Thyroid gland (tissue), 4 donors: Measurements from ENCODE around the gene C10orf67. TPM values are rescaled to one million over a fixed set of nuclear protein-coding genes. Genes with fewer than 3 reads are reported as not detected.

ENCODE experiments used
- DNase-seq, 2 donors: peaks; one replicate each; pipeline ENCODE4 v3.0.0-alpha.2; 2019
- H3K27ac ChIP-seq, 3 donors: fragments of 200-600 bp; sonication (generic); 1 replicate in 2 of 3; 2 replicates in 1 of 3; pipeline ENCODE4 v1.5.1; 2016 to 2019; ENCODE audit warnings: mild to moderate bottlenecking in 1 of 3, moderate library complexity in 1 of 3
- H3K27me3 ChIP-seq: fragments of 200-600 bp; sonication (generic); one replicate; pipeline ENCODE4 v1.5.1; 2019
- H3K36me3 ChIP-seq, 2 donors: fragments of 200-600 bp; sonication (generic); one replicate each; pipeline ENCODE4 v1.5.1; 2016 to 2019
- H3K4me1 ChIP-seq, 2 donors: fragments of 200-600 bp; sonication (generic); one replicate each; pipeline ENCODE4 v1.5.1; 2017 to 2019
- H3K4me3 ChIP-seq, 3 donors: fragments of 200-600 bp; sonication (generic); replicated peaks in 1 of 3; 1 replicate in 2 of 3; 2 replicates in 1 of 3; pipeline ENCODE4 v1.5.1; 2016; ENCODE audit warnings: mild to moderate bottlenecking in 1 of 3
- H3K9me3 ChIP-seq: fragments of 200-600 bp; sonication (generic); one replicate; pipeline ENCODE4 v1.5.1; 2017
- CTCF ChIP-seq, 6 experiments: fragments of 200-600 bp in 3 of 6; fragments of 450-650 bp in 3 of 6; sonication (generic) in 3 of 6; IDR thresholded peaks; one replicate each; pipeline ENCODE4 v1.5.1; 2016 to 2019; ENCODE audit warnings: antibody characterized with exemption in 6 of 6, mild to moderate bottlenecking in 2 of 6, inconsistent platforms in 1 of 6, moderate library complexity in 1 of 6
- POLR2A ChIP-seq, 2 donors: fragments of 450-650 bp; IDR thresholded peaks; one replicate each; pipeline ENCODE4 v1.6.1; 2017; ENCODE audit warnings: antibody characterized with exemption in 2 of 2, mild to moderate bottlenecking in 2 of 2, moderate library complexity in 1 of 2
- WGBS, 2 donors: methylation state at CpG; one replicate each; pipeline ENCODE4 v1.1.5; 2017; 5-methylcytosine and 5-hydroxymethylcytosine counted together
- intact Hi-C: fragments of 100-400 bp; cut with DNase I; formaldehyde crosslinking; loops from one replicate; pipeline ENCODE4 v1.15.1; 2023
- total RNA-seq, 4 donors: library from RNA; depleted of rRNA; stranded (reverse); fragments of >200 nt; gene quantifications; one replicate each; pipeline ENCODE4 v1.2.3, GENCODE V29; 2016

Gene C10orf67
- total RNA-seq, 4 donors from 2014 or later = 0.13 to 0.98 (median 0.54) TPM; not detected in 1

GRCh38 chr10:23174074-23174976, 170.3 kb downstream of the C10orf67 start:
- TF ChIP-seq CTCF (IDR thresholded peaks at IDR 0.05) = no peak
- TF ChIP-seq POLR2A (IDR thresholded peaks at IDR 0.05) = no peak
- H3K36me3 ChIP-seq = no peaks in the 10 kb centered on the region
- H3K27ac ChIP-seq = no peak overlapping the region
- no peaks in the 10 kb centered on the region for H3K9me3 ChIP-seq
- H3K4me3 ChIP-seq = no peak overlapping the region
- 0 to 1% methylated on average over 3 to 21 of the region's 88 CpGs for whole genome bisulfite sequencing, 2 donors
- peaks cover 10 to 15% of the 10 kb centered on the region in 2 donors for H3K4me1 ChIP-seq
- intact Hi-C loops = no loop called here
- H3K27me3 ChIP-seq = peaks cover 25% of the 10 kb centered on the region
- DNase-seq = no peak

GRCh38 chr10:23173214-23174073, 171.2 kb downstream of the C10orf67 start:
- WGBS, 2 donors = 1 to 3% methylated on average over 35 to 48 of the region's 82 CpGs
- intact Hi-C loops = no loop called here
- TF ChIP-seq POLR2A (IDR thresholded peaks at IDR 0.05) = no peak
- TF ChIP-seq CTCF (IDR thresholded peaks at IDR 0.05) = no peak
- Histone ChIP-seq H3K27ac (no peak overlapping the region), H3K4me3 (no peak overlapping the region), H3K36me3 (no peaks in the 10 kb centered on the region), H3K27me3 (peaks cover 25% of the 10 kb centered on the region), H3K9me3 (no peaks in the 10 kb centered on the region), H3K4me1 (peaks cover 10 to 15% of the 10 kb centered on the region in 2 donors)
- no peak for DNase-seq

- H3K4me1 ChIP-seq = peaks cover 10 to 15% of the 10 kb centered on the region in 2 donors
- no peak overlapping the region for H3K4me3 ChIP-seq
- intact Hi-C loops = no loop called here
- H3K9me3 ChIP-seq = no peaks in the 10 kb centered on the region
- H3K27me3 ChIP-seq = peaks cover 25% of the 10 kb centered on the region
- H3K27ac ChIP-seq = no peak overlapping the region
- no peak for DNase-seq
- TF ChIP-seq POLR2A (IDR thresholded peaks at IDR 0.05) (no peak), CTCF (IDR thresholded peaks at IDR 0.05) (no peak)
- H3K36me3 ChIP-seq = no peaks in the 10 kb centered on the region
- 3% methylated on average over 20 to 21 of the region's 41 CpGs for WGBS, 2 donors
Observed at GRCh38 chr10:23172429-23173213, 172.0 kb downstream of the C10orf67 start.

GRCh38 chr10:23171232-23171876, 173.2 kb downstream of the C10orf67 start:
- 9 to 17% methylated on average over 26 of the region's 26 CpGs for WGBS, 2 donors
- no peak for TF ChIP-seq CTCF (IDR thresholded peaks at IDR 0.05)
- no peak for TF ChIP-seq POLR2A (IDR thresholded peaks at IDR 0.05)
- no peaks in the 10 kb centered on the region for H3K36me3 ChIP-seq
- H3K9me3 ChIP-seq = no peaks in the 10 kb centered on the region
- no peak overlapping the region for H3K4me3 ChIP-seq
- peaks cover 10 to 15% of the 10 kb centered on the region in 2 donors for H3K4me1 ChIP-seq
- no peak overlapping the region for H3K27ac ChIP-seq
- peak; percentile 34 to 61 for DNase-seq
- H3K27me3 ChIP-seq = peaks cover 25% of the 10 kb centered on the region
- intact Hi-C loops = no loop called here
